ENCODE data around the gene ATP8A2. TPM values are rescaled to one million over a fixed set of nuclear protein-coding genes. Genes with fewer than 3 reads are reported as not detected.

The ATP8A2 gene
- total and polyA plus RNA-seq, 9 of the 15 experiments (the other 6 are each of a cell fraction or from before 2014, with no cell fraction given), result under 0.01 to 0.33 (median 0.06) TPM; not detected in 4

DNA sequence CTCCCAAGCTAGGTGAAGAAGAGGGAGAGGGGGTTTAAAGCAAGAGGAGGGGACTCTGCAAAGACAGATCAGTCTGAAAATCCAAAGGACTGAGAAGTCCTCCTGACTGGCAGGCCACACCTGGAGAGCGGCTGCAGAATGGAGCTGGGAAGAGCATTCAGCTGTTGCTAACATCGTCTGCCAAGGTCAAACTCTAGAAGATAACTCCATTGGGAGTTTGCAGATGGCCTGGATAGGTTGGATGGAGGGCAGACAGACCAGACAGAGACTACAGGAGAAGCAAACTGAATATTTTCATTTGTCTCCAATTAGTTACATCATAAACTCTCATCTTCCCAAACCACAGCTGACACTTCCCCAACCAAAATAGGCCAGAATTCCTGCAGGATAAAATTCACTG, 699.9 kb downstream of the ATP8A2 start:
- no TSS peak for BruUV-seq (replicated peaks)
- no peak for FAIRE-seq
- H3K9me3 ChIP-seq (replicated peaks; ENCODE audit: control insufficient read depth, insufficient read depth, low read depth, low read length), result no peaks in the 10 kb centered on the region
- ChIA-PET CTCF (ENCODE audit: low intra/inter-chr PET ratio) (no interaction called here), POLR2A (no interaction called here)
- no peak overlapping the region for H2AFZ ChIP-seq (ENCODE audit: low read depth, low read length)
- H3K79me2 ChIP-seq (ENCODE audit: control insufficient read depth, insufficient read depth, low read length), result no peaks in the 10 kb centered on the region
- WGBS (ENCODE audit: insufficient coverage, low coverage, missing lambda C conversion rate), result 10% methylated on average over 2 of the region's 2 CpGs
- no peak overlapping the region for H3K9ac ChIP-seq (ENCODE audit: insufficient read depth in 1 of 2, low read depth in 2 of 2, low read length in 2 of 2)
- H3K4me1 ChIP-seq (replicated peaks in 1 of 2; ENCODE audit: control insufficient read depth in 2 of 2, insufficient read depth in 2 of 2, low read length in 2 of 2), result no peaks in the 10 kb centered on the region
- no peak overlapping the region for H3K4me3 ChIP-seq
- no peaks in the 10 kb centered on the region for H4K20me1 ChIP-seq (replicated peaks; ENCODE audit: control insufficient read depth, insufficient read depth, low read length)
- no peaks in the 10 kb centered on the region for H3K9me1 ChIP-seq (ENCODE audit: control insufficient read depth, insufficient read depth, low read length)
- no peak for DNase-seq (ENCODE audit: extremely low read depth in 1 of 4, low spot score in 3 of 4)
- no peak for ATAC-seq
- in situ Hi-C loops (cut with MboI) (loop anchor here (5.0 kb wide), 1 partner anchor 1069 kb away; no protein-coding TSS in a partner anchor), intact Hi-C loops (cut with micrococcal nuclease) (loop anchor here (5.0 kb wide), 2 partner anchors 494 to 1069 kb away; no protein-coding TSS in a partner anchor)
- H3K27ac ChIP-seq (ENCODE audit: extremely low read depth, low read depth, low read length), result no peak overlapping the region
- no peak for TF ChIP-seq FOXP1 (CRISPR knock-in tag; IDR thresholded peaks at IDR 0.05)
- no peak for TF ChIP-seq SMARCE1 (IDR thresholded peaks at IDR 0.05)
- TF ChIP-seq, protein P1, sequence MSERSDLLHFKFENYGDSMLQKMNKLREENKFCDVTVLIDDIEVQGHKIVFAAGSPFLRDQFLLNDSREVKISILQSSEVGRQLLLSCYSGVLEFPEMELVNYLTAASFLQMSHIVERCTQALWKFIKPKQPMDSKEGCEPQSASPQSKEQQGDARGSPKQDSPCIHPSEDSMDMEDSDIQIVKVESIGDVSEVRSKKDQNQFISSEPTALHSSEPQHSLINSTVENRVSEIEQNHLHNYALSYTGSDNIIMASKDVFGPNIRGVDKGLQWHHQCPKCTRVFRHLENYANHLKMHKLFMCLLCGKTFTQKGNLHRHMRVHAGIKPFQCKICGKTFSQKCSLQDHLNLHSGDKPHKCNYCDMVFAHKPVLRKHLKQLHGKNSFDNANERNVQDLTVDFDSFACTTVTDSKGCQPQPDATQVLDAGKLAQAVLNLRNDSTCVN (CRISPR knock-in tag; IDR thresholded peaks at IDR 0.05), result no peak
- TF ChIP-seq ZKSCAN1 (IDR thresholded peaks at IDR 0.05; ENCODE audit: low read depth, low read length), result no peak
- TF ChIP-seq PHTF2 (CRISPR knock-in tag; IDR thresholded peaks at IDR 0.05), result no peak
- TF ChIP-seq KLF10 (CRISPR knock-in tag; IDR thresholded peaks at IDR 0.05), result no peak
- TF ChIP-seq FOXJ3 (CRISPR knock-in tag; IDR thresholded peaks at IDR 0.05), result no peak
- TF ChIP-seq RFX5 (IDR thresholded peaks at IDR 0.05; ENCODE audit: low read depth, low read length), result no peak
- TF ChIP-seq BRF1 (IDR thresholded peaks at IDR 0.05; ENCODE audit: borderline replicate concordance, extremely low read depth, insufficient read length), result no peak
- no peak for TF ChIP-seq CXXC5 (CRISPR knock-in tag; IDR thresholded peaks at IDR 0.05)
- TF ChIP-seq, protein P2, sequence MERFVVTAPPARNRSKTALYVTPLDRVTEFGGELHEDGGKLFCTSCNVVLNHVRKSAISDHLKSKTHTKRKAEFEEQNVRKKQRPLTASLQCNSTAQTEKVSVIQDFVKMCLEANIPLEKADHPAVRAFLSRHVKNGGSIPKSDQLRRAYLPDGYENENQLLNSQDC (CRISPR knock-in tag; IDR thresholded peaks at IDR 0.05), result no peak
- no peak for TF ChIP-seq SRSF1 (IDR thresholded peaks at IDR 0.05; ENCODE audit: low read depth, low read length)
- no peak for TF ChIP-seq PURB (CRISPR knock-in tag; IDR thresholded peaks at IDR 0.05; ENCODE audit: low read depth)
- TF ChIP-seq GTF2E2 (tag; IDR thresholded peaks at IDR 0.05), result no peak
- TF ChIP-seq, protein P3, sequence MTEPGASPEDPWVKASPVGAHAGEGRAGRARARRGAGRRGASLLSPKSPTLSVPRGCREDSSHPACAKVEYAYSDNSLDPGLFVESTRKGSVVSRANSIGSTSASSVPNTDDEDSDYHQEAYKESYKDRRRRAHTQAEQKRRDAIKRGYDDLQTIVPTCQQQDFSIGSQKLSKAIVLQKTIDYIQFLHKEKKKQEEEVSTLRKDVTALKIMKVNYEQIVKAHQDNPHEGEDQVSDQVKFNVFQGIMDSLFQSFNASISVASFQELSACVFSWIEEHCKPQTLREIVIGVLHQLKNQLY (CRISPR knock-in tag; conservative IDR thresholded peaks at IDR 0.05), result no peak
- TF ChIP-seq, protein P4, sequence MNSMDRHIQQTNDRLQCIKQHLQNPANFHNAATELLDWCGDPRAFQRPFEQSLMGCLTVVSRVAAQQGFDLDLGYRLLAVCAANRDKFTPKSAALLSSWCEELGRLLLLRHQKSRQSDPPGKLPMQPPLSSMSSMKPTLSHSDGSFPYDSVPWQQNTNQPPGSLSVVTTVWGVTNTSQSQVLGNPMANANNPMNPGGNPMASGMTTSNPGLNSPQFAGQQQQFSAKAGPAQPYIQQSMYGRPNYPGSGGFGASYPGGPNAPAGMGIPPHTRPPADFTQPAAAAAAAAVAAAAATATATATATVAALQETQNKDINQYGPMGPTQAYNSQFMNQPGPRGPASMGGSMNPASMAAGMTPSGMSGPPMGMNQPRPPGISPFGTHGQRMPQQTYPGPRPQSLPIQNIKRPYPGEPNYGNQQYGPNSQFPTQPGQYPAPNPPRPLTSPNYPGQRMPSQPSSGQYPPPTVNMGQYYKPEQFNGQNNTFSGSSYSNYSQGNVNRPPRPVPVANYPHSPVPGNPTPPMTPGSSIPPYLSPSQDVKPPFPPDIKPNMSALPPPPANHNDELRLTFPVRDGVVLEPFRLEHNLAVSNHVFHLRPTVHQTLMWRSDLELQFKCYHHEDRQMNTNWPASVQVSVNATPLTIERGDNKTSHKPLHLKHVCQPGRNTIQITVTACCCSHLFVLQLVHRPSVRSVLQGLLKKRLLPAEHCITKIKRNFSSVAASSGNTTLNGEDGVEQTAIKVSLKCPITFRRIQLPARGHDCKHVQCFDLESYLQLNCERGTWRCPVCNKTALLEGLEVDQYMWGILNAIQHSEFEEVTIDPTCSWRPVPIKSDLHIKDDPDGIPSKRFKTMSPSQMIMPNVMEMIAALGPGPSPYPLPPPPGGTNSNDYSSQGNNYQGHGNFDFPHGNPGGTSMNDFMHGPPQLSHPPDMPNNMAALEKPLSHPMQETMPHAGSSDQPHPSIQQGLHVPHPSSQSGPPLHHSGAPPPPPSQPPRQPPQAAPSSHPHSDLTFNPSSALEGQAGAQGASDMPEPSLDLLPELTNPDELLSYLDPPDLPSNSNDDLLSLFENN (IDR thresholded peaks at IDR 0.05; ENCODE audit: low read depth in 2 of 2, low read length in 2 of 2), result no peak
- TF ChIP-seq ZNF224 (CRISPR knock-in tag; IDR thresholded peaks at IDR 0.05), result no peak
- no peaks in the 10 kb centered on the region; a peak in 1 of 5 replicates for H3K27me3 ChIP-seq (ENCODE audit: control insufficient read depth in 2 of 2, insufficient read depth in 2 of 2, low read length in 2 of 2)
- no peak overlapping the region for H3K4me2 ChIP-seq (ENCODE audit: insufficient read depth, low read length)
- H3K36me3 ChIP-seq (ENCODE audit: control insufficient read depth, insufficient read depth, low read length), result no peaks in the 10 kb centered on the region

Data from K562 (cell line).